UCSD-AML1 (cell line): ENCODE data around the gene GMDS.

Experiments
- DNase-seq: peaks from one replicate; lab custom pipeline; 2025; ENCODE audit not compliant: unreplicated experiment; lab: John Stamatoyannopoulos, UW

The GMDS gene

DNA sequence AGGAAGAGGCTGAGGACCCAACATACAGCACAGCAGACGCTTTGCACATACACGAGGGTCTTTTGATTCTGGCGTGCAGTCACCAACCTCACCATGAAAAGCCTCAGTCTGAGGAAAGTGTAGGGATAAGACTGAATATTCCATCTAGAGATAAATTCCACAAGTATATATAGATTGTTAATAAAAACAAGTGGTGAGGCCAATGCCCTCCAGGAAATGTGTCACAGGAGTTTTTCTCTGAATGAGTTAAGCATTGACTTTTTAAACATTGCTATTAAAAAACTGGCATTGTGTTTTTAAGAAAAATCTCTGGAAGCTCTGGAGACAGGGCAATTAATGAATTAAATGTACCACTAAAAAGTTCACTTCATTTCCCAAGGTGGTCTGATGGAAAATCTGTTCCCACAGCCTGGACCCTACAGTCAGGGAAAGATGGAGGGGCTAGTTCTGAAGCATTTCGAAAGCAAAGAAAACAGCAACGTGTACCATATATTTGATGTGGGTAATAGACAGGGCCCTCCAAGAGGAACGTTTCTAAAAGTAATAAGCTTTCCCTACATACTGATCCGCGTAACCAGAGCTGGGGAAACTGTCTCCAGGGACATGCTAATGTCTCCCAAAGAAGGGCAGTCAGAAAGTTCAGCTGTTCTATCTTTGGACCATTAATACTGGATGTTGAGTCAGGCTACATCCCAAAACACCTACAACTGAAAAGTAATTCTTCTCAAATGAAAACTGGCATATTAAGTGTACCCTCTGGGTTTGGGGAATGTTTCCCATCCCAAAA lies 334.6 kb downstream of the GMDS start:
- DNase-seq = no peak

DNA sequence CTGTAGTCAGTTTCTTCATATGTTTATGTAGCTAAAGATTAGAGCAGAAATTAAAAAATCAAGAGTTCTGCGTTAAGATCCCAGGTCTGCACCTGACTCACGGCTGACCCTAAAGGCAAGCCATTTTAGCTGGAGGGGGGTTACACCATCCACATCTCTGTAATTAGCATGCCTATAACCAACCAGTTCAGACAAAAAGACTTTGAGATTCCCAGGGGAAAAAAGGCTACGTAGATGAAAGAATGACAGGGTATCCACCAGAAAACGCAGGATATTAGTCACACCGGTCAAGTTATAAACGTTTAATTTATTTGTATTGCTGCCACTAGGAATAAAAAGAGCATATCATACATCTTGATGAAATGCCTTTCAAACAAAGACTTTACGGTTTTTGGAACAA lies 336.6 kb downstream of the GMDS start:
- DNase-seq = no peak

DNA sequence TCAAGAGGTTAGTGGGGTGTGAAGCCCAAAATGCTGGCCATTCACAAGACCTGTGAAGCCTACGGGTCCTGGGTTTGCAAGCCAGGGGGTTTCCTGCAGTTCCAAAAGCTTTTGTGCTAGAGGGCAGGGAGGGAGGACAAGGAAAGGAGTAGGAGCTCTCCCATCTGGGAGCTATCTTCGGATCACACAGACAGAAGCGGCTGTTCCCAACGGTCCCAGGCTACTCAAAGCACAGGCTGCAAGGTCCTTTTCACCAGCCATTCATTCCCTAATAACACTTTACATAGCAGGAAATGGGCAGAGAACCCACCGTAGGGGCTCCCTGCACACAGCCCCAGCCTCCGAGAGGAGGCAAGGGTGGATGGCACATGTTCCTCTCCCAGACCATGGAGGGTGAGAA lies 338.8 kb downstream of the GMDS start:
- no peak for DNase-seq

DNA sequence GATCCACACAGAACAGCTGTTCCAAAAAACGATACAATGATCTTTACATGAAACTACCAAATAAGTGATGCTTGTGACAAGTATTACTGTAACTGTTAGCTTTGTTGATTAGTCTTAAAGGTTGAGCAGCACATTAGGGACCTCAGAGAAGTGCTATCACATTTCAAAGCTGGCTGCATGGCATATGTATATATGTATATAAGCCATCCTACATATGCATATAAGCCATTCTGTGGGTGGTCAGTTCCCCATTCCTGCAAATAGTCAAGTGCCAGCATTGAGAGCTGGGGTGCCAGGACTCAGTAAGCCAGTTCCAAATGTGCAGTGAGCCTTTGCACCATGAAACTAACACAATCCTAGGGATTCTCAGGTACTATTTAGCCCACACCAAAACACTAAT lies 339.4 kb downstream of the GMDS start:
- no peak for DNase-seq

DNA sequence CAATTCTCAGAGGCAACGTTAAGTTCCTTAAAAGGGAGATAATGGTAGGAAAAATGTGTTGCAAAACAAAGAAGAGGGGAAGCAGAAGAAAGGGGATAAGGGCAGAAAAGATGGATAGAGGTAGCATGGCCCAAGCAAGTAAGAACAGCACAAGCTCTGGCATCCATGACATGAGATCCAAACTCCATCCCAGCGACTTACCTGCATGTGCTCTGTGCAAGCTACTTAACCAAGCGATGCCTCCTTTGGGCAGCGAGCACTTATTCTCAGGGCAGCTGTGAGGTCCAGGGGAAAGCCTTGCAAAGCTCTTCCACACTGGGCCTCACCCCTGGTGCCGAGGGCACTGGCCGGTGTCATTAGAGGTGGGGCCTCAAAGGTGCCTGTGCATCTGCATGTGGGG lies 340.5 kb downstream of the GMDS start:
- no peak for DNase-seq

DNA sequence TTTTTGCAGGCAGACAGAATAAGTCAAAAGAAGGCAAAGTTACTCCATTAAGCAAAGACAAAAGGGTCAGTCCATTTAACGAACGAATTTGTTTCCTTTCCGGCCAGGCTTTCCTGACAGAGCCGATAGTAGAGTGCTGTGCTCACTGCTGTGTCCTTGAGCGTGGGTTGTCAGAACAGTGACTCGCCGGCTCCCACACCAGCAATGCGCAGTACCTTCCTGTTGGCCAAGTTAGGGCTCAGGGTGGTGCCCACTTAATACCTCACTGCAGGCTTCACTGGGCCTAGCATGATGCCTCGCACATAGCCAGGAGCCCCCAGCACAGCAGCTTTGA lies 341.0 kb downstream of the GMDS start:
- peak; percentile 60 for DNase-seq

DNA sequence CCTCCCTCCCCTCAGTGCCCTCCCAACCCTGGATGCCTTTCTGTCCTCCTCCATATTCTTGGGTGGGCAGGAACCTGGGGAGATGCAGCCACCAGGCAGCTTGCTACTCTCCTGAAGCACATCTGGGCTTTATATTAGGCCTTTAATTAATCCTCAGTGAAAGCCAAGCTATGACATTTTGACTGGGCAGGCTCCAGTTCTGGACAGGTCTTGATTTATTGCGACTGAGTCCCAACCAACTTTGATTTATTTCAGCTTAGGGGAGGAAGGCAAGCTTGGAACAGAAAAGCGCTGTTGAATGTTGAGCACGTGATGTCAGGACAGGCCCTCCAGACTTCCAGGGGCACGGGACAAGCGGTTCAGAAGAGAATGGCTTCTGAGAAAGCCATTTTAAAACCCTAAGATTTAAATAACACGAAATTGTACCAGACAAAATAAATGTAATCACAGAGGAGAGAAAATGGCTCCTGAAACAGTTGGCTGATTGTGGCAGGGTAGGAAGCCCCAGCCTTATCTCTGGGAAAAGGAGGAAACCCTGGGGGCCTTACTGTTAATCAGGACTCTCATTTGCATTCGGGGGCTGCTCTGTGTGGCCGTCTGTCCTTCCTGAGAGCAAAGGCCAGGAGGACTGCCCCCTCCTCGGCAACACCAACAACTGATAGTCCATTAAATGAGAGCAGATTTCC lies 341.5 kb downstream of the GMDS start:
- DNase-seq = no peak

DNA sequence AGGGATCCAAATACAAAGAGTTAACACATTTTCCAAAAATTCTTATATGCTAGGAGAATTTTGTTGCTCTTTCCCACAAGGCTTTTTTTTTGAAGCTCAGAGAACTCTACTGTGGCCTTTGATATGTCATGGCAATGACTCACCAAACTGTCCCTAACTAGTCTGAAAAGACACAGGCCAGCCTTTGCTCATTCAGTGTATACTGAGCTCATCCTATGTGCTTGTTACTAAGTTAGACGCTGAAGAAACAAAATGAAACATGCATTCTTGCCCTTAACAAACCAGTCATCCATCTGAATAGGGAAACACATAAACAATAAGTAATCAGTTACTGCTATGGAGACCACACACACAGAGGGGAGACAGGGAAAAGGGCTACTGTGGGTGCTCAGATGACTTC lies 343.8 kb downstream of the GMDS start:
- DNase-seq = no peak

DNA sequence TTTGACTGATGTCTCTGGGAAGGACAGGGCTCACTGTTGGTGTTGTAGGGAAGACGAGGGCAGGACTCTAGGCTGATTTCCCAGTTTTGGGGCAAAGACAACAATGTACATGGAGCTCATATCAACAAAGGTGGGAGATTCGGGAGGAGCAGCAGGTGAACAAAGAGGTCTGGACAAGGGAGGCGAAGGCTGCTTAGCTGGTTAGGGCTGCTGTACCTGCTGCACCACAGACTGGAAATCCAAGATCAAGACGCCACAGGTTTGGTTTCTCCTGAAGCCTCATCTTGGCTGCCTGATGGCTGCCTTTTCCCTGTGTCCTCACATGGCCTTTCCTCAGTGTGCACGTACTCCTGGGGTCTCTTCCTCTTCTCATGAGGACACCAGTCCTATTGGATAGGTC lies 348.5 kb downstream of the GMDS start:
- DNase-seq = no peak

DNA sequence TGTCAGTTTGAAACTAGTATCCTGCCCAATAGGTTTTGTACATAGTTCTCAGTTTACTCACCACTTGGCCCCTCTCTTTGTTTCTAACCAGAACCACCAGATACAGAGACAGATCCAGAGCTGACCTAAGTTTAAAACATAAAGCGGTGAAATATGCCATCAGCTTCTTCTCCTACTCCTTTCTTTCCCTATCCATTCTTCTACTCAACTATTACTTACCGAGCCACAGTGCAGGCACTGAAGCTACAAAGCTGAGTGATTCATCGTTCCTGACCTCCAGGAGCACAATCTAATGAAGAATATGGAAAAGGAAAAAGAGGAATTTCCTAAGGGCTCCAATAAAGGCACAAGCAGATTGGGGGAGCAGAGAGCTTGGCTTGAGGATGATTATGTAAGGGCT lies 349.7 kb downstream of the GMDS start:
- no peak for DNase-seq

DNA sequence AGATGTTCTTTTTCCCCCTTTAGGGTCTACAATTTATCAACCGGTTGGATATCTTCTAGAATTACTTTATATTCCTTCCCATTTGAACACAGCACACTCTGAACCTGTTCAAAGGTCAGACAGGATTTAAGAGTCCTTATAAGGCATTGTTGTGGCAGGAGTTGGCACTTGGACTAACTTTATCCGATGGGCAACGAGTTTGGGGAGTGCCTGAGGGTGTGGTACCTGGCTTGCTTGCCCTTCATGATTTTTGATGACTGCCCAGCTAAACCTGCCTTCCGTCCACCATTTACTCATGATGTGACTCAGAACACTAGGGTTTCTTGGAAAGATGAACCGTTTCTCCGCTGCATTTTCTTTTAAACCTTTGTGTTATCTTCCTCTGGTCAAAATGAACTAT lies 350.5 kb downstream of the GMDS start:
- DNase-seq = no peak

DNA sequence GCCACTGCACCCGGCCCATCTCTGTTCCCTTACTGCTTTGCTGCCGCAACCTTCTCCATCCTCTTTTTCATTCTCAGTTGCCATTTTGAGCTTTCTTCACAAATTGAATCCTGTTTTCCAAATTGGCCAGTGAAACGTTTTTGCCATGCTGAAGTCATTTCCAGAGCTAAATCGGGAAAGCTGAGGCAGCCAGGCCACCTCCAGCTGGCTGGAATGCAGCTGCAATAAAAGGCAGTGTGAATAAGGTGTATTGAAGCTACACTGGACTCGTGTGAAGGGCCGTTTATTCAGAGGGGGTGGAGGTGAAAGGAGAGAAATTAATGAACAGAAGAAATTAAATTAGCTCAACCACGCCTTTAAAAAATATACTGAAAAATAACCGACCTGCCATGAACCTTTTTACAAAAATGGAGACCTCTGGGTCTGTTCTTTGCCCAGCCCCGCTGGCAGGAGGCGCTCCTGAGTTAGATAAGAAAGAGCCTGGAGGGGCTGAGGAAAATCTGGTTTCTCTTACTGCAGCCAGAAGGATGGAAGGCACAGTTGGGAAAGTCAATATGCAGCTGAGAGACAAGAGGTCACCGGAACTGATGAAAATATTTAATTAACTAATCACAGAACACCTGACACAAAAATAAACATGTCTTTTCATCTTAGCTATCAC lies 351.8 kb downstream of the GMDS start:
- DNase-seq = no peak

DNA sequence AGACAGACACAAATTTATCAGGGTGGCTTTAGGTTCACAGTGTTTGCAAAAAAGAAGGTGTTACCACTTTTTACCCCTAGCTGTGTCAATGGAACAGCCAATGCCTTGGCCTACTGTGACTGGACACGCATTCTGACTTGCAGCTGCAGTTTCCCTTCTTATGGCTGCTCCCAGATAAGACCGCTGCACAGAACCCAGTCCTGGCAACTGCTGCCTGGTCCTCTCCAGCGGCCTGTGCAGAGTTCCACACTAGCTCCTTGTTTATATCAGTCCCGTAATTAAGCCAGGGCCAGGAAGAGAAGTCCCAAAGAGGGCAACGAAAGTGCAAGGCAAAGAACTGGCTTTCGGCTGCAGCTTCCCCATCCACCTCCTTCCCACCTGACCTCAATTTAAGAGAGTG lies 352.7 kb downstream of the GMDS start:
- DNase-seq = no peak

DNA sequence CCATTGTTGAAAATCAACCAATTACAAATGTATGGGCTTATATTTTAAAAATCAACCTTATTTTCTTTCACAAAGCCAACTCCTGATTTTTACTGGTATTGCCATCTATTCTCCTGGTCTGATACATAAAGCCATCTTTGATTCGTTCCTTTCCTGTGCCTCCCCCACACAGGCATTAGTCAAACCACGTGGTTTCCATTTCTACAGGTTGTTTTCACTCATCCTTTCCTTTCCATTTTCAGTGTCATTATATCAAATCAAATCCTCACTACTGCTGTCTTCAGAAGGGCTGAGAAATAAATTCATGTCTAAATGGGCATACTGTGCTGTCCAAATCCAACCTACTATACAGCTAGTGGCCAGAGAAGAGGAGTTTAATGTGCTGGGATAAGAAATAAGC lies 354.4 kb downstream of the GMDS start:
- no peak for DNase-seq

DNA sequence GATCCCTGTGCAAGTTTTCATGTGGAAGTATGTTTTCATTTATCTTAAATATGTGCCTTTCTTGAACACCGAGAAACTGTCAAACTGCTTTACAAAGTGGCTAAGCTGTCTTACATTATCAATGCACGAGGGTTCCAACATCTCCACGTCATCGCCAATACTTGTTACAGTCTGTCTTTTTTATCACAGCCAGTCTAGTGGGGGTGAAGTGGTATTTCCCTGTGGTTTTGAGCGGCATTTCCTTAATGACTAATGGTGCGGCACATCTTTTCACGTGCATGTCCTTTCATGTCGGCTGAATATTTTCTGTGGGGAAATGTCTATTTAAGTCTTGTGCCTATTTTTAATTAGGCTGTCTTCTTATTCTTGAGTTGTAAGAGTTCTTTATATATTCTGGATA lies 355.3 kb downstream of the GMDS start:
- DNase-seq = no peak

DNA sequence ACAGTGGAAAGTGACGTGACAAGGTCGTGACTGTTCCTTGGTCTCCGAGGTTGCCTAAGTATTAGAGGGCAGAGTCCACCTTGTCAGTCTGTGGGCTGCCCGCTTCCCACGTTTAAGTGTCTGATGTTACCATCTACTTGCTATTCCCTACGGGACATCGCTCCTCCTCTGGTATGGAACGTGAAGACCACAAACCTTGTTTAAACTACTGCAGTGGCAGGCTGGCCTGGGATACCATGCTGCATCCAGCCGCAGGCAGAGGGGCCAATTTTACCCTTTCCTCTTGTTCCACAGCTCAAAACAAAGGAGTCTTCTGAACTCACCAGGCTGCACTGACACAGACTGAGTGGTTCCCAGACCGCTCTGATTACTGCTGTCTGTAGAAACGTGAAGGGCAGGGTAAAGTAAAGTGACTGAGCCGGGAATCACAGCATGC lies 359.8 kb downstream of the GMDS start:
- no peak for DNase-seq

DNA sequence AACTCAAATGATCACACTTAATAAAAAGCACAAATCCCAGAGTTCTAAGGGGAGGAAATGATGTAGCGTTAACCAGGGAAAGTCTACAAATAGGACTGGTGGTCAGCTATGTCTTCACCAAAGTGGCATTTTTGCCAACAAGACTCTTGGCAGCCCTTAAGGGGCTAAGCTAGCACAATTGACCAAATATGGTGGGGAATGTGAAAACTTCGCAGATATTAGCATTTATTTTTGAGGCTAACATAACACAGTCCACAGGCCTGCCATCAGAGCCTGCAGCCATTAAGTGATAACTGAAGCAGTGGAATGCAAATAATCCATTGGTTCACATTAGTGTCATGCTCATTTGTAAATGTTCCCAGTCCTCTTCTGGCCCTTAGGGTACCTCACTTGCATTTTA lies 361.1 kb downstream of the GMDS start:
- DNase-seq = no peak

DNA sequence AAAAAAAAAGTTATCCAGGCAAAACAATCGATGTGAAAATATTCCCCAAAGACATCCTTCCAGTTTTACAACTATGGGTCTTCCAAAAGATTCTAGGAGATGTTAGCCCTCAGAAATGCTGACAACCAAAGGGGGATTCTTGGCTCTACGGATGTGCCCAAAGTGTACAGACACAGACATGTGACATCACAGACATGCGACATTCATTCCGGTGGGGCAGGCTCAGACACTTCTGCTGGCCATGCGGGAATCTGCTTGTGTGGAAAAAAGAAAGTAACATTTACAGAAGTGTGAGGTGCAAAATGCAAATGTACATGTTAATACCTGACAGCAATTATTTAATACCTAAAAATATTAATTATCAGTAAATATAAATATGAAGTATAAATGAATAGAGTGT lies 367.1 kb downstream of the GMDS start:
- DNase-seq = no peak

DNA sequence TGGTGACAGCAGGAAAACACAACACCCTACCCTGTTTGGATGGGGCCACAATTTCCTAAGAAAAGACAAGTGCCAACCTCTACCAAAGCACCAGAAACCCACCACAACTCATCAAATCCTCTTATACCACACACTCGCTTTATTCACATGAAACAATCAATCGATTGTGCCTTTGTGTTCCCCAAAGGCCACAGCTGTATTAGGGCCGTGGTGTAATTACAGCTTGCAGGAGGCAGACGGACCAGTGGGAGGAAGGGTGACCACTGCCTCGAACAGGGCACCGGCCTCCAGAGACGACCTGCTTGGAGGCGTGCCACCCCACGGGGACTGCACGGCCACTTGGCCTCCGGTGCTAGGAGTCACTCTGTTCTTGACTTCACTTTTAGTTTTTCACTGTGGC lies 371.6 kb downstream of the GMDS start:
- DNase-seq = no peak

DNA sequence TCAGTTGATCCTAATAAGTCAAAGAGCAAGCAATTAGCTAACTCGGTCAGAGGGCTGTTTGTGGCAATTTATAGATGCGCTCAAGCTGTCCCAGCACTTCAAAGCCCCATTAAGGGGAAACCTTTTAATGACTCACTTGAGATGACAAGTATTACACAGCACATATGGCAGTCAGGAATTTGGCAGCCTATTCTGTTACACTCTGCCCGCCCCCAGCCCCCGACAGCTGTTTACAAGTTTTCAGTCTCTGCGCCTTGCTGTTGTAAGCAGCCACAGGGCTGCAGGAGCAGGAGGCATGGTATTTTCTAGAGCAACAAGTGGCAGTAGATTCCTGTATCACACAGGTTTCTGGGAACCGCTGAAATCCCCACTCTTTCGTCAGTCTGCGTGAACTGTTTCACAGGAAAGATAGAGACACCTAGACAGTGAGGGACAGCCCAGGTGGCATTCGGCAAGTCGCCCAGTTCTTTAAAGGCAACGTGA lies 372.7 kb downstream of the GMDS start:
- no peak for DNase-seq

DNA sequence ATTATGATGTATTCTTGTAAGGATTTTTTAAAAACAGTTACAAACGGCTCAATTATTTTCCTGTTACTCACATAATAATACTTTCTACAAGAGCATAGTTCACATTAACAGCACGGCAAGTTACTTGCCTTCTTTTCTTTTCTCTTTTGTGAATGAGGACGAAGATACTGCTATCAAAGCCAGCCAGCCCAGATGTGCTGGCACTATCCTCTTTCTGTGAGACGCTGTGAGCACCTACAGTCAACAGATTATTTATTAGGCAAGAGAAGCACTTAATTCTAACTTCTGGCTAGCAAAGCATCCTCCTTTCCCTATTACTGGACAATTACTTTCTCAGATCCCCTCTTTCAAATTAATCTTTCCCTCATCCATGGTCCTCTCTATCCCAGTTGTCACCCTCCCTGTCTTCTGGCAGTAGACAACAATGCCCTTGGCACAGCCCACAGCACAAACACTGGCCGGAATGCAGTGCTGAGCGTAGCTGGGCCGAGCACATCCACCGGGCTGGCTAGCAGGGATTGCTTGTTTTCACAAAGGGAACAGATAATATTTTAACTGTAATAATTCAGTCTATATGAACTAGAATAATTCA lies 373.6 kb downstream of the GMDS start:
- DNase-seq = no peak

DNA sequence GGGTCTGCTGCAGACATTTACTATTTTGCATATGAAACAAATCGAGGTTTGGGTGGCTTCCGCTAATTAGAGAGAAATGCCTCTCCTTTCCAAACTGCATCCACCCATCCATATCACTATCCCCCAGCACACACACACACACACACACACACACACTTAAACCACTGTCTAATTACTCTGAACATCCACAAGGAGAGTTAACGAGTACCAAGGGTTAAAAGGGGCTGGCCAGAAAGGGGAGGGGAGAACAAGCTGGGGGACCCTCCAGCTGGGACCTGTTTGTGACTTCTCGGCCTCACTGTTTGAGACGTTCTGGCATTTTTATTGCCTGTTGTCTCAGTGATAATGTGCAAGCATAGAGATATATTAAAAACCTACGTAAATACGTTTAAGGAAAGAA lies 374.5 kb downstream of the GMDS start:
- DNase-seq = no peak
